SK-N-SH treated with all-trans-retinoic acid at 6 μM for 48 hours (cell line): ENCODE data around the gene INPP5E.

Experiments
- ATAC-seq: fragments of 200-7000 bp; cut with Tn5 transposase; 3 replicates; pipeline ENCODE4 v1.9.1; 2020; ENCODE audit warnings: mild to moderate bottlenecking, moderate library complexity
- ARNTL ChIP-seq: fragments of 450-650 bp; formaldehyde crosslinking; IDR thresholded peaks from 2 replicates; pipeline ENCODE4 v1.5.0; 2020; ENCODE audit warnings: low read depth, mild to moderate bottlenecking, moderate library complexity, borderline replicate concordance
- BACH2 ChIP-seq: fragments of 250-450 bp; sonication (Bioruptor Pico); IDR thresholded peaks from 2 replicates; pipeline ENCODE4 v1.9.0; 2021; ENCODE audit warnings: mild to moderate bottlenecking, borderline replicate concordance
- CSDC2 ChIP-seq: fragments of 250-450 bp; sonication (Bioruptor Pico); IDR thresholded peaks from 2 replicates; pipeline ENCODE4 v1.5.0; 2020; ENCODE audit warnings: mild to moderate bottlenecking, moderate library complexity
- ESRRG ChIP-seq: fragments of 250-450 bp; sonication (Bioruptor Pico); IDR thresholded peaks from 2 replicates; pipeline ENCODE4 v1.6.1; 2021; ENCODE audit warnings: mild to moderate bottlenecking
- ISL1 ChIP-seq: fragments of 250-450 bp; sonication (Bioruptor Pico); IDR thresholded peaks from 2 replicates; pipeline ENCODE4 v2.1.2; 2022; ENCODE audit warnings: mild to moderate bottlenecking, moderate library complexity
- OSR1 ChIP-seq: fragments of 250-450 bp; sonication (Bioruptor Pico); IDR thresholded peaks from 2 replicates; pipeline ENCODE4 v1.8.0; 2022; ENCODE audit warnings: moderate library complexity, mild to moderate bottlenecking, inconsistent platforms
- PPARA ChIP-seq: fragments of 250-450 bp; sonication (Bioruptor Pico); IDR thresholded peaks from 2 replicates; pipeline ENCODE4 v1.5.0; 2020; ENCODE audit warnings: mild to moderate bottlenecking, borderline replicate concordance
- RARB ChIP-seq: fragments of 250-450 bp; sonication (Bioruptor Pico); IDR thresholded peaks from 2 replicates; pipeline ENCODE4 v1.8.0; 2021; ENCODE audit warnings: mild to moderate bottlenecking, moderate library complexity
- SNAI2 ChIP-seq: fragments of 250-450 bp; sonication (Bioruptor Pico); IDR thresholded peaks from 2 replicates; pipeline ENCODE4 v1.5.0; 2020; ENCODE audit warnings: mild to moderate bottlenecking, moderate library complexity
- TCF4 ChIP-seq: fragments of 250-450 bp; sonication (Bioruptor Pico); IDR thresholded peaks from 2 replicates; pipeline ENCODE4 v1.8.0; 2021; ENCODE audit warnings: mild to moderate bottlenecking, moderate library complexity, borderline replicate concordance
- TOX ChIP-seq: fragments of 250-450 bp; sonication (Bioruptor Pico); IDR thresholded peaks from 2 replicates; pipeline ENCODE4 v1.8.0; 2021; ENCODE audit warnings: mild to moderate bottlenecking, moderate library complexity, borderline replicate concordance
- ZC3H10 ChIP-seq: fragments of 250-450 bp; sonication (Bioruptor Pico); IDR thresholded peaks from 2 replicates; pipeline ENCODE4 v1.5.1; 2021; ENCODE audit warnings: mild to moderate bottlenecking, moderate library complexity
- ZFP30 ChIP-seq: fragments of 450-650 bp; formaldehyde crosslinking; IDR thresholded peaks from 2 replicates; pipeline ENCODE4 v1.5.0; 2022; ENCODE audit warnings: mild to moderate bottlenecking, moderate library complexity
- ZNF565 ChIP-seq: fragments of 450-650 bp; formaldehyde crosslinking; conservative IDR thresholded peaks from 2 replicates; pipeline ENCODE4 v1.5.0; 2020; ENCODE audit warnings: low read depth, mild to moderate bottlenecking, moderate library complexity
- ZNF70 ChIP-seq: fragments of 450-650 bp; formaldehyde crosslinking; IDR thresholded peaks from 2 replicates; pipeline ENCODE4 v1.5.0; 2020; ENCODE audit warnings: mild to moderate bottlenecking, moderate library complexity
- ZNF8 ChIP-seq: fragments of 450-650 bp; formaldehyde crosslinking; IDR thresholded peaks from 2 replicates; pipeline ENCODE4 v1.5.0; 2020; ENCODE audit warnings: mild to moderate bottlenecking, moderate library complexity
- TF ChIP-seq, protein P1 (sequence below): fragments of 250-450 bp; sonication (Bioruptor Pico); IDR thresholded peaks from 2 replicates; pipeline ENCODE4 v1.8.0; 2020; ENCODE audit warnings: mild to moderate bottlenecking, moderate library complexity, borderline replicate concordance
- TF ChIP-seq, protein P2 (sequence below): fragments of 250-450 bp; sonication (Bioruptor Pico); IDR thresholded peaks from 2 replicates; pipeline ENCODE4 v1.5.1; 2021; ENCODE audit warnings: mild to moderate bottlenecking, moderate library complexity
- TF ChIP-seq, protein P3 (sequence below): fragments of 250-450 bp; sonication (Bioruptor Pico); IDR thresholded peaks from 2 replicates; pipeline ENCODE4 v1.5.0; 2020; ENCODE audit warnings: mild to moderate bottlenecking, moderate library complexity
- TF ChIP-seq, protein P4 (sequence below): fragments of 250-450 bp; sonication (Bioruptor Pico); IDR thresholded peaks from 2 replicates; pipeline ENCODE4 v1.5.1; 2020; ENCODE audit warnings: low read depth, mild to moderate bottlenecking, moderate library complexity
- TF ChIP-seq, protein P5 (sequence below): fragments of 250-450 bp; sonication (Bioruptor Pico); IDR thresholded peaks from 2 replicates; pipeline ENCODE4 v1.8.0; 2021; ENCODE audit warnings: low read depth, mild to moderate bottlenecking, moderate library complexity, borderline replicate concordance

INPP5E gene

DNA sequence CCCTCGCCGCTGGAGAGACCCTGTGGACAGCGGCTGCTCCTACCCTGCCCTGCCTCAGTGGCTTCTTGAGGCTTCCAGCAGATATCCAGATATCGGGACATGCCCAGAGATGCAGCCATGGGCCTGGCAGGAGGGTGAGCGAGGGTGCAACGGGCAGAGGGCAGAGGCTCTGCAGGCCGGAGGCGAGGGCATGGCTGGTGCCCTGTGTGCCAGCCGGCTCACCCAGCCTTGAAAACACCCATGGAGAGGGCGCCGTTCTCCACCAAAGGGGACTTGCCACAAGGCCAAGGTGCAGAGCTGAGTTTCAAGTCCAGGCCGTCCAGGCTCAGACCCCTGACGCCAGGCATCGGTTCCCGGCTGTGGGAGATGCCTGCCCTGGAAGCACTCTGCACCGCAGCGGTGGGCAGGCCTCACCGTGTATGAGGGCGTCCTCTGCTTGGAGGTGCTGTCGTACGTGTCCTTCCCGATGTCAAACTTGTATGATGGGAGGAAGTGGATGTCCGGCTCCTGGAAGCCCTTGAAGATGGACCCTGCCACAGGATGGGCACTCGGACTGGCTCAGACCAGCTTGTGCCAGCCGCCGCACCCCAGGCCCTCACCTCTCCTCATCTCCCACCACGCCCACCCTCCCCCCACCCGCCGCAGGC lies 8.9 kb downstream of the INPP5E start:
- TF ChIP-seq, protein P1, sequence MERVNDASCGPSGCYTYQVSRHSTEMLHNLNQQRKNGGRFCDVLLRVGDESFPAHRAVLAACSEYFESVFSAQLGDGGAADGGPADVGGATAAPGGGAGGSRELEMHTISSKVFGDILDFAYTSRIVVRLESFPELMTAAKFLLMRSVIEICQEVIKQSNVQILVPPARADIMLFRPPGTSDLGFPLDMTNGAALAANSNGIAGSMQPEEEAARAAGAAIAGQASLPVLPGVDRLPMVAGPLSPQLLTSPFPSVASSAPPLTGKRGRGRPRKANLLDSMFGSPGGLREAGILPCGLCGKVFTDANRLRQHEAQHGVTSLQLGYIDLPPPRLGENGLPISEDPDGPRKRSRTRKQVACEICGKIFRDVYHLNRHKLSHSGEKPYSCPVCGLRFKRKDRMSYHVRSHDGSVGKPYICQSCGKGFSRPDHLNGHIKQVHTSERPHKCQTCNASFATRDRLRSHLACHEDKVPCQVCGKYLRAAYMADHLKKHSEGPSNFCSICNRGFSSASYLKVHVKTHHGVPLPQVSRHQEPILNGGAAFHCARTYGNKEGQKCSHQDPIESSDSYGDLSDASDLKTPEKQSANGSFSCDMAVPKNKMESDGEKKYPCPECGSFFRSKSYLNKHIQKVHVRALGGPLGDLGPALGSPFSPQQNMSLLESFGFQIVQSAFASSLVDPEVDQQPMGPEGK (CRISPR knock-in tag), result no peak
- TF ChIP-seq ARNTL (CRISPR knock-in tag), result no peak
- TF ChIP-seq RARB (CRISPR knock-in tag), result no peak
- TF ChIP-seq, protein P2, sequence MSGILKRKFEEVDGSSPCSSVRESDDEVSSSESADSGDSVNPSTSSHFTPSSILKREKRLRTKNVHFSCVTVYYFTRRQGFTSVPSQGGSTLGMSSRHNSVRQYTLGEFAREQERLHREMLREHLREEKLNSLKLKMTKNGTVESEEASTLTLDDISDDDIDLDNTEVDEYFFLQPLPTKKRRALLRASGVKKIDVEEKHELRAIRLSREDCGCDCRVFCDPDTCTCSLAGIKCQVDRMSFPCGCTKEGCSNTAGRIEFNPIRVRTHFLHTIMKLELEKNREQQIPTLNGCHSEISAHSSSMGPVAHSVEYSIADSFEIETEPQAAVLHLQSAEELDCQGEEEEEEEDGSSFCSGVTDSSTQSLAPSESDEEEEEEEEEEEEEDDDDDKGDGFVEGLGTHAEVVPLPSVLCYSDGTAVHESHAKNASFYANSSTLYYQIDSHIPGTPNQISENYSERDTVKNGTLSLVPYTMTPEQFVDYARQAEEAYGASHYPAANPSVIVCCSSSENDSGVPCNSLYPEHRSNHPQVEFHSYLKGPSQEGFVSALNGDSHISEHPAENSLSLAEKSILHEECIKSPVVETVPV, result no peak
- TF ChIP-seq CSDC2 (CRISPR knock-in tag), result no peak
- no peak for TF ChIP-seq OSR1 (CRISPR knock-in tag)
- no peak for TF ChIP-seq ZFP30 (CRISPR knock-in tag)
- no peak for TF ChIP-seq ZNF565 (CRISPR knock-in tag)
- ATAC-seq, result no peak

DNA sequence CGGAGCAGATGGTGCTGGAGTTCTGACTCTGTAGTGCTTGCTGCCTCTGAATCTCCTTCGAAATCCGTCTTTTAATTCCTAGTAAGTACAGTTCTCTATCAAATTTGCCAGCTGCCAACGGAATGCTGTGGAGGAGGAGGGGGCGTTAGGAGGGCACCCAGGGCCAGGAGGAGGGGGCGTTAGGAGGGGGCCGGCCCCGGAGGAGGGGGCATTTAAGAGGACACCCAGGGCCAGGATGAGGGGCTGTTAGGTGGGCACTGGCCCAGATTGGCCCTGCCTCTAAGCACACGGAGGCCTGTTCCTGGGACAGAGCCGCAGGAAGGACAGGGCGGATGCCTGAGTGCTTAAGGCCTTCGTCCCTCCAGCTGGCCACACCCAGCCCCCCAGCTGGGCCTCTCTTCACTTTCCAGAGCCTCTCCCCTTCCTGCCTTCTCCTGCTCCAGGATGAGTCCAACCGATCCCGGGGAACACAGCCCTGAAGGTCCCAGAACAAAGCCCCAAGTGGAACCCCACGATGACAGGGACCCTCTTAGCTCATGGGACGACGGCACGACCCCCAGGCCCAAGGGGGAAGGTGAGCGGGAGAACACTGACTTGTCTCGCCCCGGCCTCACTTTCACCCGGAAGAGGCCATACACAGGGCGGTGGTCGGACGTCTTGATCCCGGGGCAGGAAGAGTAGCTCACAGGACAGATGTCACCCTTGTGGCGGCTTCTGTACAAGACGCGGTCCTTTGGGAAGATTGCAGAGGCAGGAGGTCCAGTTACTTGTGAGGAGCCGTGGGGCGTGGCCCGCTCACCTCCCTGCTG lies 9.8 kb downstream of the INPP5E start:
- ATAC-seq, result no peak
- no peak for TF ChIP-seq ARNTL (CRISPR knock-in tag)
- no peak for TF ChIP-seq ESRRG (CRISPR knock-in tag)
- no peak for TF ChIP-seq PPARA (CRISPR knock-in tag)
- TF ChIP-seq, protein P1 (CRISPR knock-in tag), result no peak
- TF ChIP-seq, protein P3, sequence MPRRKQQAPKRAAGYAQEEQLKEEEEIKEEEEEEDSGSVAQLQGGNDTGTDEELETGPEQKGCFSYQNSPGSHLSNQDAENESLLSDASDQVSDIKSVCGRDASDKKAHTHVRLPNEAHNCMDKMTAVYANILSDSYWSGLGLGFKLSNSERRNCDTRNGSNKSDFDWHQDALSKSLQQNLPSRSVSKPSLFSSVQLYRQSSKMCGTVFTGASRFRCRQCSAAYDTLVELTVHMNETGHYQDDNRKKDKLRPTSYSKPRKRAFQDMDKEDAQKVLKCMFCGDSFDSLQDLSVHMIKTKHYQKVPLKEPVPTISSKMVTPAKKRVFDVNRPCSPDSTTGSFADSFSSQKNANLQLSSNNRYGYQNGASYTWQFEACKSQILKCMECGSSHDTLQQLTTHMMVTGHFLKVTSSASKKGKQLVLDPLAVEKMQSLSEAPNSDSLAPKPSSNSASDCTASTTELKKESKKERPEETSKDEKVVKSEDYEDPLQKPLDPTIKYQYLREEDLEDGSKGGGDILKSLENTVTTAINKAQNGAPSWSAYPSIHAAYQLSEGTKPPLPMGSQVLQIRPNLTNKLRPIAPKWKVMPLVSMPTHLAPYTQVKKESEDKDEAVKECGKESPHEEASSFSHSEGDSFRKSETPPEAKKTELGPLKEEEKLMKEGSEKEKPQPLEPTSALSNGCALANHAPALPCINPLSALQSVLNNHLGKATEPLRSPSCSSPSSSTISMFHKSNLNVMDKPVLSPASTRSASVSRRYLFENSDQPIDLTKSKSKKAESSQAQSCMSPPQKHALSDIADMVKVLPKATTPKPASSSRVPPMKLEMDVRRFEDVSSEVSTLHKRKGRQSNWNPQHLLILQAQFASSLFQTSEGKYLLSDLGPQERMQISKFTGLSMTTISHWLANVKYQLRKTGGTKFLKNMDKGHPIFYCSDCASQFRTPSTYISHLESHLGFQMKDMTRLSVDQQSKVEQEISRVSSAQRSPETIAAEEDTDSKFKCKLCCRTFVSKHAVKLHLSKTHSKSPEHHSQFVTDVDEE (CRISPR knock-in tag), result no peak
- TF ChIP-seq BACH2 (CRISPR knock-in tag), result no peak
- TF ChIP-seq ZNF70 (CRISPR knock-in tag), result no peak
- TF ChIP-seq TCF4 (CRISPR knock-in tag), result no peak
- TF ChIP-seq, protein P4, sequence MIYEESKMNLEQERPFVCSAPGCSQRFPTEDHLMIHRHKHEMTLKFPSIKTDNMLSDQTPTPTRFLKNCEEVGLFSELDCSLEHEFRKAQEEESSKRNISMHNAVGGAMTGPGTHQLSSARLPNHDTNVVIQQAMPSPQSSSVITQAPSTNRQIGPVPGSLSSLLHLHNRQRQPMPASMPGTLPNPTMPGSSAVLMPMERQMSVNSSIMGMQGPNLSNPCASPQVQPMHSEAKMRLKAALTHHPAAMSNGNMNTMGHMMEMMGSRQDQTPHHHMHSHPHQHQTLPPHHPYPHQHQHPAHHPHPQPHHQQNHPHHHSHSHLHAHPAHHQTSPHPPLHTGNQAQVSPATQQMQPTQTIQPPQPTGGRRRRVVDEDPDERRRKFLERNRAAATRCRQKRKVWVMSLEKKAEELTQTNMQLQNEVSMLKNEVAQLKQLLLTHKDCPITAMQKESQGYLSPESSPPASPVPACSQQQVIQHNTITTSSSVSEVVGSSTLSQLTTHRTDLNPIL, result no peak
- TF ChIP-seq ZNF8 (CRISPR knock-in tag), result no peak
- no peak for TF ChIP-seq ZC3H10 (CRISPR knock-in tag)
- no peak for TF ChIP-seq ZFP30 (CRISPR knock-in tag)
- no peak for TF ChIP-seq SNAI2
- TF ChIP-seq RARB (CRISPR knock-in tag), result no peak
- TF ChIP-seq ZNF565 (CRISPR knock-in tag), result no peak

DNA sequence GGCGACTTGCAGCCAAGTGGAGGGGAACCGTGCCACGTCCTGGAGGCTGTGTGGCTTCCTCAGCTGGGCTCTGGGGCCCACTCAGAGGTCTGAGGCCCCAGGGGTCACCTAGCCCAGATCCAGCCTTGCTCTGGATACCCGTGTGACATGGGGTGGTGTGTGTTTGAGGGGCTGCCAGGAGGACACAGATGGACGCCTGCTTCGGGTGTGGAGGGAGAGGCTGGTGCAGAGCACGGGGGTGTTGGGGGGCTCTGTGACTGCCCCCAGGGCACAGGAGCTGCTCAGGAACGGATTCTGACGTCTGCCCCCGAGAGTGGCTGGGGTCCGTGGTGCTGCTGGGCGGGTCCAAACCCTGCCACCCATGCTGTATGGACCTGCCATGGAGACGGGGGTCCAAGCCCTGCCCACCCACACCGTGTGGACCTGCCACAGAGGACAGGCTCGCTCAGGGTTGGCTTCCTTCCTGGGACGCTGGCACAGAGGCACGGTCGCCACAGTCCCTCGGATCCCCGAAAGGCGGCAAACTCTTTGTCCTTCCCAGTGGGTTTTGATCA lies 10.5 kb downstream of the INPP5E start:
- no peak; the same call in 2 of the 3 replicates for ATAC-seq
- no peak for TF ChIP-seq ISL1 (CRISPR knock-in tag)
- no peak for TF ChIP-seq OSR1 (CRISPR knock-in tag)
- no peak for TF ChIP-seq TOX (CRISPR knock-in tag)
- TF ChIP-seq ZNF8 (CRISPR knock-in tag), result no peak
- TF ChIP-seq, protein P5, sequence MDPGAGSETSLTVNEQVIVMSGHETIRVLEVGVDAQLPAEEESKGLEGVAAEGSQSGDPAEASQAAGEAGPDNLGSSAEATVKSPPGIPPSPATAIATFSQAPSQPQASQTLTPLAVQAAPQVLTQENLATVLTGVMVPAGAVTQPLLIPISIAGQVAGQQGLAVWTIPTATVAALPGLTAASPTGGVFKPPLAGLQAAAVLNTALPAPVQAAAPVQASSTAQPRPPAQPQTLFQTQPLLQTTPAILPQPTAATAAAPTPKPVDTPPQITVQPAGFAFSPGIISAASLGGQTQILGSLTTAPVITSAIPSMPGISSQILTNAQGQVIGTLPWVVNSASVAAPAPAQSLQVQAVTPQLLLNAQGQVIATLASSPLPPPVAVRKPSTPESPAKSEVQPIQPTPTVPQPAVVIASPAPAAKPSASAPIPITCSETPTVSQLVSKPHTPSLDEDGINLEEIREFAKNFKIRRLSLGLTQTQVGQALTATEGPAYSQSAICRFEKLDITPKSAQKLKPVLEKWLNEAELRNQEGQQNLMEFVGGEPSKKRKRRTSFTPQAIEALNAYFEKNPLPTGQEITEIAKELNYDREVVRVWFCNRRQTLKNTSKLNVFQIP (CRISPR knock-in tag), result no peak
- no peak for TF ChIP-seq CSDC2 (CRISPR knock-in tag)
